ENCODE data around the gene CHCHD6.
A peak's percentile ranks its signal among the peaks of the same experiment; 100 is the strongest.

CHCHD6 gene

DNA sequence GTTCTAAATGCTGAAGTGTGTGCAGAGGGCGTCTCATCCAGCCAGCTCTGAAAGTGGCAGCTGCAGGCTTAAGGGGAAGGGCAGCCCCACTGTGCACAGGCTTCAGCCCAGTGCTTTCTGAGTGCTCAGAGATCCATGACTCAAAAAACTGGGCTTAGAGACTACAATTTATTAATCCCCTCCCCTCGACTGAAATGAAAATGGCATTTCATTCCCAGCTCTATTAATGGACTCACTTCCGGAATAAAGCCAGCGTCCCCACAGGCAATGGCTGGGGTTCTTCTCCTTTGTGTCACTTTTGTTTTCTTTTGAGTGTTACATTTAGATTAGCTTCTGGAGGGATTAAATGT is 223.3 kb downstream of the CHCHD6 start:
- H4K20me1 ChIP-seq, result peaks cover 34% of the 10 kb centered on the region
- H3K4me2 ChIP-seq, result peak overlapping the region; percentile 28; the same call in 1 of the 2 replicates

DNA sequence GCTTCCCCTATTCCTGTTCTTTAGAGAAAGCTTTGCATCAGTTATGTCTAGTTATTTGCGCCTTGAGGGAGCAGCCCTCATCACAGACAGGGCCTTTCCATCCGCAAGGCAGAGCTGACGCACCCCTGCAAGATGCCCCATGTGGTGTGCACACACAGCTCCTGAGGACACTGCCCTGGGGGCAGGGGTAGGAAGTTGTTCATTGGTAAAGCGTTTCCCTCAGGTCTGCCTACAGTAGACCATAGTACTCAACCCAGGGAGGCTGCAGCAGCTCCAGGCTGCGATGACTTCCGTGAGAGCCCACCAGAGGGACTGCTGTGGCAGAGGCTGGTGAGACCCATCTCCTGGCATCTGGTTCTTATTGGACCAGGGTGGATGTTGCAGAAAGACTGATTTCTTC is 223.8 kb downstream of the CHCHD6 start:
- Histone ChIP-seq H3K4me2 (no peak overlapping the region), H3K9me3 (no peaks in the 10 kb centered on the region), H3K27me3 (no peaks in the 10 kb centered on the region), H3K27ac (no peak overlapping the region), H3K4me1 (peaks cover 15% of the 10 kb centered on the region), H3K36me3 (no peaks in the 10 kb centered on the region), H3K9ac (no peak overlapping the region), H4K20me1 (peaks cover 34% of the 10 kb centered on the region), H3K4me3 (no peak overlapping the region)
- TF ChIP-seq Cebpa-rat (IDR thresholded peaks at IDR 0.05), result no peak

More for the DNA sequence above, 223.3 kb downstream of the CHCHD6 start:
- H3K9me3 ChIP-seq, result no peaks in the 10 kb centered on the region
- no peak overlapping the region for H3K9ac ChIP-seq
- no peak overlapping the region for H3K27ac ChIP-seq
- no peaks in the 10 kb centered on the region for H3K27me3 ChIP-seq
- no peak for TF ChIP-seq Cebpa-rat (IDR thresholded peaks at IDR 0.05)
- no peaks in the 10 kb centered on the region for H3K36me3 ChIP-seq
- no peak overlapping the region for H3K4me3 ChIP-seq
- H3K4me1 ChIP-seq, result peaks cover 15% of the 10 kb centered on the region

GRCh38 chr3:126928921-126929474 is 225.0 kb downstream of the CHCHD6 start:
- Histone ChIP-seq H3K36me3 (no peaks in the 10 kb centered on the region), H3K4me3 (no peak overlapping the region), H3K4me2 (no peak overlapping the region), H3K27ac (no peak overlapping the region), H3K27me3 (no peaks in the 10 kb centered on the region), H3K4me1 (peaks cover 15% of the 10 kb centered on the region), H3K9ac (no peak overlapping the region), H4K20me1 (peaks cover 34% of the 10 kb centered on the region), H3K9me3 (no peaks in the 10 kb centered on the region)
- TF ChIP-seq Cebpa-rat (IDR thresholded peaks at IDR 0.05), result no peak

DNA sequence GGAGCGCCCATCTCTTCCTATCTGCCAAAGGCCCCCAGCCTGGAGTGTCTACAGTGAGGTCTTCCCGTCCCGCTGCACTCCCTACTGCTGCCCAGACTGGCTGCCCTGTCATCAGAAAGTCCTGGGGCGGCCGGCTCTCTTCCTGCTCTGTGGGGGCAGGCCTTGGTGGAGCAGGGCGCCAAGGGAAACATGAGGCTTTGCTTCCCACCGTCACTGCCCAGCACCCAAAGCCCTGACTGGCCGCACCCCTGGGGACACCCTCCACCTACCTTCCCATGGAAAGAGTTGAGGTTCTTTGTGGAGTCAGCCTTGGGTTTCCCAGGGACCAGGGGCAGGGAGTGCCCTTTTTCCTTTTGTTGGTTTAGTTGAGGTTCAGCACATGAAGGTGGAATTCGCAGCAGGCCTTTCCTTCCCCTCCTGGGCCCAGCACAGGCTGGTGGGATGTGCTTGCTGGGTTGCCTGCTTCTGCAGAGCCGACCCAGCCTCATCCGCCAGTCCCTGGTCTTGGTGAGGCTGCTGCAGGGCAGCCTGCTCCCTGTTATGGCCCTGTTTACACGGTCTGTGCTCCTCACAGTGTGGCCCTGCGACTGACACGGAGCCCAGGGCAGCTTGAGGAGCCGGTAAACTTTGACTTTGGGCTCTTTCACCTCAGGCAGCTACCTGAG is 227.0 kb downstream of the CHCHD6 start:
- H3K9ac ChIP-seq, result no peak overlapping the region
- H4K20me1 ChIP-seq, result peaks cover 28% of the 10 kb centered on the region
- H3K27me3 ChIP-seq, result no peaks in the 10 kb centered on the region
- H3K9me3 ChIP-seq, result no peaks in the 10 kb centered on the region
- no peaks in the 10 kb centered on the region for H3K36me3 ChIP-seq
- H3K4me3 ChIP-seq, result no peak overlapping the region
- H3K4me1 ChIP-seq, result peaks cover 20% of the 10 kb centered on the region
- TF ChIP-seq Cebpa-rat (IDR thresholded peaks at IDR 0.05), result no peak
- H3K27ac ChIP-seq, result no peak overlapping the region
- no peak overlapping the region for H3K4me2 ChIP-seq

GRCh38 chr3:126931806-126932187 is 227.8 kb downstream of the CHCHD6 start:
- no peak for TF ChIP-seq Cebpa-rat (IDR thresholded peaks at IDR 0.05)
- Histone ChIP-seq H4K20me1 (peaks cover 21% of the 10 kb centered on the region), H3K4me1 (peaks cover 22% of the 10 kb centered on the region), H3K4me3 (no peak overlapping the region), H3K27ac (no peak overlapping the region), H3K36me3 (no peaks in the 10 kb centered on the region), H3K4me2 (peak overlapping the region; percentile 14; the same call in 1 of the 2 replicates), H3K27me3 (no peaks in the 10 kb centered on the region), H3K9ac (no peak overlapping the region), H3K9me3 (no peaks in the 10 kb centered on the region)

- no peak for TF ChIP-seq Cebpa-rat (IDR thresholded peaks at IDR 0.05)
- Histone ChIP-seq H3K4me3 (no peak overlapping the region), H3K4me2 (peak overlapping the region; percentile 14; the same call in 1 of the 2 replicates), H3K36me3 (no peaks in the 10 kb centered on the region), H3K9ac (no peak overlapping the region), H3K27me3 (no peaks in the 10 kb centered on the region), H3K27ac (no peak overlapping the region), H4K20me1 (peaks cover 15% of the 10 kb centered on the region), H3K4me1 (peaks cover 22% of the 10 kb centered on the region), H3K9me3 (no peaks in the 10 kb centered on the region)
Observed at GRCh38 chr3:126932188-126932931, 228.3 kb downstream of the CHCHD6 start.

DNA sequence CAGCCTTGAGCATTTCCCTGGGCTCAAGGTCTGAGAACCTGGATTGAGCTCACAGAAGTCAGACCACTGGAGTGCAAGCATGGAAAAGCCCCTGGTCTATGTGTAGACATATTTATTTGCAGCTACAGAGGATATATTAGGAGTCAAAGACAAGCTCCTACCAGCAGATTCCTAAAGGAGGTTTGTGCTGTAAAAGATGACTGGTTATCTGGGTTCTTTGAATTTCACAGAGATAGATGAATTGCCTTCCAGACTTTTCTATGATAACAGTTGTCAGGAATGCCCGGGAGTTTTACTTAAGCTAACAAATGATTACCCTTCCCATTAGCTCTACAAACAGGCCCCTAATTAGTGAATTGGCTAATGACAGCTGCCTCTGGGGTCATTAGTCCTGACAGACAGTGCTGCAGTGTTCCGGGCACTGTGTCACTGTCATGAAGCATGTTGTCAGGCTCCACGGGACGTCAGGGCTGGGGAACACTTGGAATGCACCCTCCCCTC is 230.0 kb downstream of the CHCHD6 start:
- peaks cover 32% of the 10 kb centered on the region for H3K4me1 ChIP-seq
- H3K27me3 ChIP-seq, result no peaks in the 10 kb centered on the region
- no peak overlapping the region for H3K27ac ChIP-seq
- no peak for TF ChIP-seq Cebpa-rat (IDR thresholded peaks at IDR 0.05)
- no peaks in the 10 kb centered on the region for H3K9me3 ChIP-seq
- H3K4me2 ChIP-seq, result no peak overlapping the region
- no peaks in the 10 kb centered on the region for H4K20me1 ChIP-seq
- no peaks in the 10 kb centered on the region for H3K36me3 ChIP-seq
- H3K9ac ChIP-seq, result no peak overlapping the region
- no peak overlapping the region for H3K4me3 ChIP-seq

- H3K27ac ChIP-seq, result no peak overlapping the region
- no peaks in the 10 kb centered on the region for H3K9me3 ChIP-seq
- H3K4me1 ChIP-seq, result peaks cover 41% of the 10 kb centered on the region
- no peak for TF ChIP-seq Cebpa-rat (IDR thresholded peaks at IDR 0.05)
- no peak overlapping the region for H3K4me2 ChIP-seq
- H3K27me3 ChIP-seq, result no peaks in the 10 kb centered on the region
- no peaks in the 10 kb centered on the region for H3K36me3 ChIP-seq
- H3K9ac ChIP-seq, result no peak overlapping the region
- no peaks in the 10 kb centered on the region for H4K20me1 ChIP-seq
- no peak overlapping the region for H3K4me3 ChIP-seq
Observed at GRCh38 chr3:126934991-126935390, 231.0 kb downstream of the CHCHD6 start.

DNA sequence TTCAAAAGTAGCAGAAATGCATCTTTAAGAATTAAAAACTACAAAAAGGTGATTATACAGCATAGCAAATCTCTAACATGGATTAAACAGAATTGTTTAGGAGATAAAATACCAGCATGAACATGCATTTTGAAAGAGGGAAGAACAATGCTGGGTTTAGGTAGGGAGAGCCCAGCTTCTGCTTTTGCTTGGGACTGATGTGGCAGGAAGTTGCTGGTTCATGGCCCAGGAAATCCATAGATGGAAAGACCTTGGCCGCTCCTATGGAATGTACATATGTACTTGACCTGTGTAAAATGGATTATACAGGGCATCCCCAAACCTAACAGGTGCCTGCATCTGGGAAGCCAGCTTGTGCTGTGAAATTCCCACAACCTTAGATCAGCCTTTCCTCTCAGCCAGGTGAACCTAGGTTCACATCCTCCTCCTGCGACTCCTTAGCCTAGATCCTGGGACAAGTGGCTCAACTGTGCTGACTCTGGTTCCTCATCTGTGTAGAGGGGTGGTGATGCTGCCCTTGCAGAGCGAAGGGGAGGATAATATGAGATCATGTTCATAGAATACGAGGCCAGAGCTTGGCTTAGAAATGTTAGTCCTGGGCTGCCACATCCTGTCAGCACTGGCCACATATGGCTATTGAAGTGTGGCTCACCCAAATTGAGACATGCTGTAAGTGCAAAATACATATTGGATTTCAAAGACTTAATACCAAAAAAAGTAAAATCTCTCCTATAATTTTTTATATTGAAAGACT is 231.9 kb downstream of the CHCHD6 start:
- no peaks in the 10 kb centered on the region for H3K9me3 ChIP-seq
- H3K9ac ChIP-seq, result no peak overlapping the region
- TF ChIP-seq Cebpa-rat (IDR thresholded peaks at IDR 0.05), result no peak
- H3K4me2 ChIP-seq, result no peak overlapping the region
- peaks cover 49% of the 10 kb centered on the region for H3K4me1 ChIP-seq
- H3K27me3 ChIP-seq, result no peaks in the 10 kb centered on the region
- no peak overlapping the region for H3K4me3 ChIP-seq
- no peaks in the 10 kb centered on the region for H3K36me3 ChIP-seq
- H4K20me1 ChIP-seq, result no peaks in the 10 kb centered on the region
- no peak overlapping the region for H3K27ac ChIP-seq
